C4-2B (cell line): Measurements from ENCODE around the gene FBXL17.

Source experiments
- ZFX ChIP-seq: fragments of 450-650 bp; IDR thresholded peaks from 2 replicates; pipeline ENCODE4 v1.6.1; 2017
- TF ChIP-seq, protein P1 (sequence below): fragments of 450-650 bp; conservative IDR thresholded peaks from 2 replicates; pipeline ENCODE4 v1.5.1; 2017; ENCODE audit warnings: mild to moderate bottlenecking

- TF ChIP-seq, protein P1, sequence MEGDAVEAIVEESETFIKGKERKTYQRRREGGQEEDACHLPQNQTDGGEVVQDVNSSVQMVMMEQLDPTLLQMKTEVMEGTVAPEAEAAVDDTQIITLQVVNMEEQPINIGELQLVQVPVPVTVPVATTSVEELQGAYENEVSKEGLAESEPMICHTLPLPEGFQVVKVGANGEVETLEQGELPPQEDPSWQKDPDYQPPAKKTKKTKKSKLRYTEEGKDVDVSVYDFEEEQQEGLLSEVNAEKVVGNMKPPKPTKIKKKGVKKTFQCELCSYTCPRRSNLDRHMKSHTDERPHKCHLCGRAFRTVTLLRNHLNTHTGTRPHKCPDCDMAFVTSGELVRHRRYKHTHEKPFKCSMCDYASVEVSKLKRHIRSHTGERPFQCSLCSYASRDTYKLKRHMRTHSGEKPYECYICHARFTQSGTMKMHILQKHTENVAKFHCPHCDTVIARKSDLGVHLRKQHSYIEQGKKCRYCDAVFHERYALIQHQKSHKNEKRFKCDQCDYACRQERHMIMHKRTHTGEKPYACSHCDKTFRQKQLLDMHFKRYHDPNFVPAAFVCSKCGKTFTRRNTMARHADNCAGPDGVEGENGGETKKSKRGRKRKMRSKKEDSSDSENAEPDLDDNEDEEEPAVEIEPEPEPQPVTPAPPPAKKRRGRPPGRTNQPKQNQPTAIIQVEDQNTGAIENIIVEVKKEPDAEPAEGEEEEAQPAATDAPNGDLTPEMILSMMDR: no peak
- TF ChIP-seq ZFX: no peak
Measured at GRCh38 chr5:107980923-107981692, 400.8 kb downstream of the FBXL17 start.
